Measurements from ENCODE around the gene SNX13. TPM values are rescaled to one million over a fixed set of nuclear protein-coding genes. Genes with fewer than 3 reads are reported as not detected.

The SNX13 gene
- total RNA-seq, 1 experiment from 2014 or later, result 59.7 TPM

DNA sequence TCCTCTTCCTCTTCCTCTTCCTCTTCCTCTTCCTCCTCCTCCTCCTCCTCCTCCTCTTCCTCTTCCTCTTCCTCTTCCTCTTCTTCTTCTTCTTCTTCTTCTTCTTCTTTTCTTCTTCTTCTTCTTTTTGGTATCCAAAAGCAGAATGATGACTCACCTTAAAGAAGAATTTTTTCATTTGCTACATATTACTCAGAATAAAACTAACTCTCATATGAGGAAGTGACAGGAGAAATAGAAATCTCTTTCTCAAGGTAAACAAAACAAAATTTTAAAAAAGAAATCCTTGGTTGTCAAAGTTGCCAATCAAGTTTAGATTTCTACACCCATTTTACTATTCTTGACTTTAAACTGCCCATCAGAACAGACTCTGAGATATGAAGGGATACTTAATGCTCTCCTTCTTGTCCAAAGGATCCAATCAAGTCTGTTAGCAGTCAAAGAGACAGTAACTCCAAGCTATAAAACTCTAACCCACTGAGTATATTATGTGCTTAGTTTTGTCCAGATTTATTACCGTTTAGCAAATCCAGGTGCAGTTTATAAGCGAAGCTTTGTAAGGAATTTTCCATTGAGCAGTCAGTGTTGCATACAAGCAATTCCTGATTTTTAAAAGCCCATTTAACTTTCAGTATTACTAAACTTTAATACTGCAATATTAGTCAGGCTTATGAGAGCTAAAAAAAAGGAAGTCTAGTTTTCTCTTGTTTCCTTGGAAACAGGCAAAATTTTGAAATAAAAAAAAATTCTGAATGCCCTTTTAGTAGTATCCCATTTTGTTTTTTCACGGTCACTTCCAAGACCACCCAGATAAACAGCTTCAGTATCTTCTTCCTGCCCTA, 43.1 kb upstream of the SNX13 start:
- H3K79me2 ChIP-seq (ENCODE audit: low read length), result no peaks in the 10 kb centered on the region
- no peaks in the 10 kb centered on the region for H3K27me3 ChIP-seq (ENCODE audit: low read length)
- no peak overlapping the region for H3K4me3 ChIP-seq (ENCODE audit: low read length)
- no peaks in the 10 kb centered on the region; the same call in 1 of the 2 replicates for H3K9me2 ChIP-seq (replicated peaks; ENCODE audit: insufficient read depth, low read length)
- no peaks in the 10 kb centered on the region for H4K20me1 ChIP-seq (ENCODE audit: insufficient read depth, low read depth, low read length)
- no peak overlapping the region for H3K9ac ChIP-seq (ENCODE audit: low read length)
- 0 out of 2 replicates have a peak overlapping the region, but pooled peaks have one; percentile 13 for H2AFZ ChIP-seq (ENCODE audit: low read length)
- H3K4me1 ChIP-seq (ENCODE audit: low read length), result peaks cover 13% of the 10 kb centered on the region
- no peak overlapping the region for H3K27ac ChIP-seq (ENCODE audit: low read length)
- H3K36me3 ChIP-seq (ENCODE audit: insufficient read depth, low read length), result no peaks in the 10 kb centered on the region
- DNase-seq, result no peak
- no peaks in the 10 kb centered on the region for H3K9me3 ChIP-seq (ENCODE audit: low read length)
- H3K4me2 ChIP-seq (ENCODE audit: low read depth, low read length, poor library complexity, severe bottlenecking), result peak overlapping the region; percentile 6

DNA sequence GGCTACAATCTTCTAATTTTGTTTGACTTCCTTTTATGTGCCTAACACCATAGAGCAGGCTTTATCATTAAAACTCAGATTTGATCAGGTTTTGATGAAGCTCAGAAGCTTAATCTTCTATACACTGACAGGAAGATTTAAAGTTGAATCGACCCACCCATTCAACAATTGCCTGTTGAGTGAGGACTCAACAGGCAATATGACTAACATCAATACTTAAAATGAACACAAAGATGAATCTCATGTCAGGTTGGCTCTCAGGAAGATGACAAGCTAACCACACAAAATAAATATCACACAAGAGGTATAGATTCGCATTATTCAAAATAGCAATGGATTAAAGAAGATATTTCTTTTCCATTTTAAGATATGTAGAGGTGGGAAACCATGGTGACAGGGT, 36.7 kb upstream of the SNX13 start:
- peaks cover 4% of the 10 kb centered on the region for H3K4me1 ChIP-seq (ENCODE audit: low read length)
- H3K4me2 ChIP-seq (ENCODE audit: low read depth, low read length, poor library complexity, severe bottlenecking), result no peak overlapping the region
- DNase-seq, result no peak
- H3K36me3 ChIP-seq (ENCODE audit: insufficient read depth, low read length), result no peaks in the 10 kb centered on the region
- no peaks in the 10 kb centered on the region for H3K27me3 ChIP-seq (ENCODE audit: low read length)
- H3K9ac ChIP-seq (ENCODE audit: low read length), result no peak overlapping the region
- no peak overlapping the region for H3K27ac ChIP-seq (ENCODE audit: low read length)
- H4K20me1 ChIP-seq (ENCODE audit: insufficient read depth, low read depth, low read length), result no peaks in the 10 kb centered on the region
- no peak overlapping the region for H3K4me3 ChIP-seq (ENCODE audit: low read length)
- no peaks in the 10 kb centered on the region for H3K9me3 ChIP-seq (ENCODE audit: low read length)
- H3K79me2 ChIP-seq (ENCODE audit: low read length), result no peaks in the 10 kb centered on the region
- H3K9me2 ChIP-seq (replicated peaks; ENCODE audit: insufficient read depth, low read length), result no peaks in the 10 kb centered on the region
- no peak overlapping the region for H2AFZ ChIP-seq (ENCODE audit: low read length)

DNA sequence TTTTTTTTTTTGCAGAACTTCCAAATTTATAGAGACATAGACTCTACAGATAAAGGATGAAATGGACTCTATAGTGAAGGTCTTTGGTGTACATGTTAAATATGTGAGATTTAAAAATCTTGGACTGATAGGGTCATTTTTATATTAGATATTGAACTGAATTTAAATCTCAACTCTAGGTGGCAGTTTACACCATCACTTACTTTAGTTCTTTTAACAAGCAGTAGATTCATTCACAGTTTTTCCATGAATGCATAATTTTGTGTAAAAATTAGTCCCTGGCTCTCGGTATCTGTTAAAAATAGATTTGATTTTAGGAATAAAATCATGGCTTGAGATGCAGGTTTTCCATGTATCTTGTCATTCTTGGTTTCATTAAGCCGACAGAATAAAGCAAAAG, 31.1 kb upstream of the SNX13 start:
- DNase-seq, result no peak
- peaks cover 4% of the 10 kb centered on the region for H3K4me1 ChIP-seq (ENCODE audit: low read length)

DNA sequence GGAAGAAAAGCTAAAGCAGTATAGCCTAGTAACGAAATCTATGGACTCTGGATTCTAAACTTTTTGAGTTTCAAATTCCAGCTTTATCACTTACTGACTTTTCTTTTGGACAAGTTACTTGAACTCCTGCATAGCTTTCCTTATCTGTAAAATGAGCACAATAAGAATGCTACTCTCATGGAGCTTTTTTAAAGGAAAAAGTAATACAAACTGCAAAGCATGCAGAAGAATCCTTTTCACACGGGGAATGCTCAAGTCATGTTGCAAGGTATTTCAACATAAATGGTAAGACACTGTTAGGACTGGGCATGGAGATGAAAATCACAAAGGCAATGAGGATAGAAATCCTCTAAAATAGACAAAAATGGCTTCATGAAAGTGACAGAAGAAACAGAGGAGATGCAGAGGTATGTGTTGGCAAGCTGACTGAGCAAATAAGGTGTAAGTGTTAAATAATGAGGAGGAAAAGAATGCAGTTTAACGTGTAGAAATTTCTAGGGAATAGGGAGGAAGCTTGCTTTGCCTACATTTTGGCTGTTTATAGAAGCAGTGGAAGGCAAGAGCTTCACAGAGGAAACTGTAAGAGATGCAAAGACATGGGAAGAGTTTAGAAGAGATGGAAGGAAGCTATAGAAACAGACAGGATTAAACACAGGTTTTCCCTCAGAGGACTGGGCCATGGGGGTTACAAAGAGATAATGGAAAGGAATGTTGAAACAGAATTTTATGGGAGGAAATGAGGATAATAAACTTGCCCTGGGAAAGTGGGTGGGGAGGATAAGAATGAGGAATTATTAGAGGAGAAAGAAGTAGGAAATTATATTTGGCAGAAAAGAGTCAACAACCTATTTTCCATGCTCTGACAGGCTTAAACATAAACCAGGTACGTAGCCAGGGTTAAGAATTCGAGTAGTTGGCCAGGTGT, 28.8 kb upstream of the SNX13 start:
- H3K4me1 ChIP-seq (ENCODE audit: low read length), result peaks cover 4% of the 10 kb centered on the region
- H3K27me3 ChIP-seq (ENCODE audit: low read length), result no peaks in the 10 kb centered on the region
- no peaks in the 10 kb centered on the region for H3K9me2 ChIP-seq (replicated peaks; ENCODE audit: insufficient read depth, low read length)
- no peaks in the 10 kb centered on the region for H3K9me3 ChIP-seq (ENCODE audit: low read length)
- H3K4me3 ChIP-seq (ENCODE audit: low read length), result no peak overlapping the region
- no peak overlapping the region for H3K9ac ChIP-seq (ENCODE audit: low read length)
- H3K36me3 ChIP-seq (ENCODE audit: insufficient read depth, low read length), result no peaks in the 10 kb centered on the region
- DNase-seq, result no peak
- 0 out of 2 replicates have a peak, but pooled peaks cover 4% of the 10 kb centered on the region for H4K20me1 ChIP-seq (ENCODE audit: insufficient read depth, low read depth, low read length)
- H3K4me2 ChIP-seq (ENCODE audit: low read depth, low read length, poor library complexity, severe bottlenecking), result no peak overlapping the region
- no peaks in the 10 kb centered on the region for H3K79me2 ChIP-seq (ENCODE audit: low read length)
- no peak overlapping the region for H3K27ac ChIP-seq (ENCODE audit: low read length)
- no peak overlapping the region for H2AFZ ChIP-seq (ENCODE audit: low read length)

More for the DNA sequence above, 31.1 kb upstream of the SNX13 start:
- no peaks in the 10 kb centered on the region for H3K79me2 ChIP-seq (ENCODE audit: low read length)
- H3K9ac ChIP-seq (ENCODE audit: low read length), result no peak overlapping the region
- H3K9me2 ChIP-seq (replicated peaks; ENCODE audit: insufficient read depth, low read length), result no peaks in the 10 kb centered on the region
- no peaks in the 10 kb centered on the region for H3K27me3 ChIP-seq (ENCODE audit: low read length)
- H4K20me1 ChIP-seq (ENCODE audit: insufficient read depth, low read depth, low read length), result no peaks in the 10 kb centered on the region
- no peaks in the 10 kb centered on the region for H3K9me3 ChIP-seq (ENCODE audit: low read length)
- H3K4me2 ChIP-seq (ENCODE audit: low read depth, low read length, poor library complexity, severe bottlenecking), result no peak overlapping the region
- no peak overlapping the region for H3K27ac ChIP-seq (ENCODE audit: low read length)
- H2AFZ ChIP-seq (ENCODE audit: low read length), result no peak overlapping the region
- no peaks in the 10 kb centered on the region for H3K36me3 ChIP-seq (ENCODE audit: insufficient read depth, low read length)
- H3K4me3 ChIP-seq (ENCODE audit: low read length), result no peak overlapping the region

DNA sequence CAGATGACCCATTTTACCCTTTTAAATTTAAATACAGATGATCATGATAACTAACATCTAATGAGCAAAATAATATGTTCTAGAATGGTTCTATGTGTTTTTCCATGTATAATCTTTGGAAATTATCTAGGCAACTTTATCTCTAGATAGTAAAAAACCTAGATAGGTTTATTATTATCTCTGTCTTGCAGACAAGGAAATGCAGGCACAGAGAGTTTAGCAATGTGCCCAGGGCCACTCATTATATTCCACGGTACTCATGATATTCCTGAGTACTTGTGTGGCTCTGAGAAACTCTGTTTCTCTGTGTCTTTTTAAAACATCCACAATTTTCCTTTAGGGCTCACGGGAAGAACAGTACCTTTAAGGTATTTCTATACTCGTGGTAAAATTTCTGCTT, 26.4 kb upstream of the SNX13 start:
- no peak for DNase-seq

DNA sequence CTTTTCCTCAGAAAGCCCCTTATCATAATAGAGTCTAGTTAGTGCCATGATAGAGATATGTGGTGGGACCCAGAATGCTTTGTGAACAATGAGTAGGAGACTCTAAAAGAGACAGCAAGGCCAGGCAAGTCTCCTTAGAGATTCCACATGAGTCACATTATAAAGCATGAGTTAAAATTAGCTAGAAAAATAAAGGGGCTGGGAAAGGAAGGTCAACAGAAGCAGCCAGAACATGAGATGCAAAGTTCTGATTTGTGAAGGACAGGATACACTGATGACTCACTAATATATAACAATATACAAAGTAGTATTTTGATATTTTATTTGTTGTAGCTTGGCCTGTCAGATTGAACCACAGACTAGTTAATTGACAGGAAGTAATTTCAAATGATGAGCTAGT, 25.3 kb upstream of the SNX13 start:
- H3K4me2 ChIP-seq (ENCODE audit: low read depth, low read length, poor library complexity, severe bottlenecking), result no peak overlapping the region
- no peak overlapping the region for H3K4me3 ChIP-seq (ENCODE audit: low read length)
- H3K9ac ChIP-seq (ENCODE audit: low read length), result no peak overlapping the region
- no peaks in the 10 kb centered on the region for H3K27me3 ChIP-seq (ENCODE audit: low read length)
- no peaks in the 10 kb centered on the region for H3K9me3 ChIP-seq (ENCODE audit: low read length)
- H3K27ac ChIP-seq (ENCODE audit: low read length), result no peak overlapping the region
- 0 out of 2 replicates have a peak, but pooled peaks cover 4% of the 10 kb centered on the region for H4K20me1 ChIP-seq (ENCODE audit: insufficient read depth, low read depth, low read length)
- no peak for DNase-seq
- no peaks in the 10 kb centered on the region for H3K9me2 ChIP-seq (replicated peaks; ENCODE audit: insufficient read depth, low read length)
- no peaks in the 10 kb centered on the region for H3K79me2 ChIP-seq (ENCODE audit: low read length)
- no peaks in the 10 kb centered on the region for H3K4me1 ChIP-seq (ENCODE audit: low read length)
- H3K36me3 ChIP-seq (ENCODE audit: insufficient read depth, low read length), result no peaks in the 10 kb centered on the region
- no peak overlapping the region for H2AFZ ChIP-seq (ENCODE audit: low read length)

More for the DNA sequence above, 26.4 kb upstream of the SNX13 start:
- H3K9me2 ChIP-seq (replicated peaks; ENCODE audit: insufficient read depth, low read length), result no peaks in the 10 kb centered on the region
- 0 out of 2 replicates have a peak, but pooled peaks cover 4% of the 10 kb centered on the region for H4K20me1 ChIP-seq (ENCODE audit: insufficient read depth, low read depth, low read length)
- H3K9me3 ChIP-seq (ENCODE audit: low read length), result no peaks in the 10 kb centered on the region
- no peaks in the 10 kb centered on the region for H3K36me3 ChIP-seq (ENCODE audit: insufficient read depth, low read length)
- H2AFZ ChIP-seq (ENCODE audit: low read length), result no peak overlapping the region
- no peaks in the 10 kb centered on the region for H3K27me3 ChIP-seq (ENCODE audit: low read length)
- no peaks in the 10 kb centered on the region for H3K4me1 ChIP-seq (ENCODE audit: low read length)
- H3K4me2 ChIP-seq (ENCODE audit: low read depth, low read length, poor library complexity, severe bottlenecking), result no peak overlapping the region
- H3K79me2 ChIP-seq (ENCODE audit: low read length), result no peaks in the 10 kb centered on the region
- no peak overlapping the region for H3K27ac ChIP-seq (ENCODE audit: low read length)
- no peak overlapping the region for H3K4me3 ChIP-seq (ENCODE audit: low read length)
- H3K9ac ChIP-seq (ENCODE audit: low read length), result no peak overlapping the region

DNA sequence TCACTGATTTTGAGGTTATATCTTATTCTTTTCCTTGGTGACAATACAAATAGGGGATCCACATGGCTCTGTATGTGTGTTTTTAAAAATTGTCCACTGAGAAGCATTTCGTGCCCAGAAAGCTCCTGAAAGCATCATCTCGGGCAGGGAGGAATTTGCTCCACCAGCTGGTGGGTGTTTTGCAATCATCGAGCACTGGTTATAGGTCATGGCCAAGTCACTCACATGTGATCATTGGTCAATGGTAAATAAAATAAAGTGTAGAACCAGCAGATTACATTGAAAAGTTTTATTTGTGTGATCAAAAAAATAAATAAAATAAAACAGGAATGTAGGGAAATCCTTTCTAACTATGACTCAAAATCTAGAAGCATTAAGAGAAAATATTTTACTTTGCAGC, 23.0 kb upstream of the SNX13 start:
- Histone ChIP-seq H3K4me2 (ENCODE audit: low read depth, low read length, poor library complexity, severe bottlenecking) (no peak overlapping the region), H3K9me2 (replicated peaks; ENCODE audit: insufficient read depth, low read length) (no peaks in the 10 kb centered on the region), H3K9ac (ENCODE audit: low read length) (no peak overlapping the region), H4K20me1 (ENCODE audit: insufficient read depth, low read depth, low read length) (0 out of 2 replicates have a peak, but pooled peaks cover 4% of the 10 kb centered on the region), H3K36me3 (ENCODE audit: insufficient read depth, low read length) (no peaks in the 10 kb centered on the region), H2AFZ (ENCODE audit: low read length) (no peak overlapping the region), H3K4me3 (ENCODE audit: low read length) (no peak overlapping the region), H3K4me1 (ENCODE audit: low read length) (no peaks in the 10 kb centered on the region), H3K9me3 (ENCODE audit: low read length) (no peaks in the 10 kb centered on the region), H3K79me2 (ENCODE audit: low read length) (no peaks in the 10 kb centered on the region), H3K27me3 (ENCODE audit: low read length) (no peaks in the 10 kb centered on the region), H3K27ac (ENCODE audit: low read length) (no peak overlapping the region)
- no peak for DNase-seq

DNA sequence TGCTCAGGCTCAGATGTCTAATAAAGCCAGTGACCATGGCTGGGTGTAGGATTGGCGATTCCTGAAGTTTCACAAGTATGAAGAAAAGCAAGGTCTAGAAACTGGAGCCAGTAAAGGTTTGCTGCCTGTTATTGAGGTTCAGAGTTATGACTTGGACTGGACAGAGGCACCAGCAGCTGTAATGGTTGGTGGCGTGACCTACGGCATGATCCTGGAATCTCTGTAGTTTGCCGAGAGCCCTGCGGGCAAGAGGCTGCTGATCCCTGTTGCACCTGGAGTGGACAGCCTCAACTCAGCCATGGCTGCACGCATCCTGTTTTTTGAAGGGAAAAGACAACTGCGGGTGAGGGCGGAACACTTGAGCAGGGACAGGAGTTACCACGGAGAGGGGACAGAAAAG, 22.4 kb upstream of the SNX13 start:
- DNase-seq, result no peak
- no peaks in the 10 kb centered on the region for H3K27me3 ChIP-seq (ENCODE audit: low read length)
- no peak overlapping the region for H2AFZ ChIP-seq (ENCODE audit: low read length)
- no peaks in the 10 kb centered on the region for H3K9me3 ChIP-seq (ENCODE audit: low read length)
- no peaks in the 10 kb centered on the region for H3K79me2 ChIP-seq (ENCODE audit: low read length)
- no peak overlapping the region for H3K4me2 ChIP-seq (ENCODE audit: low read depth, low read length, poor library complexity, severe bottlenecking)
- no peak overlapping the region for H3K27ac ChIP-seq (ENCODE audit: low read length)
- no peak overlapping the region for H3K4me3 ChIP-seq (ENCODE audit: low read length)
- 0 out of 2 replicates have a peak, but pooled peaks cover 4% of the 10 kb centered on the region for H4K20me1 ChIP-seq (ENCODE audit: insufficient read depth, low read depth, low read length)
- H3K36me3 ChIP-seq (ENCODE audit: insufficient read depth, low read length), result no peaks in the 10 kb centered on the region
- H3K9ac ChIP-seq (ENCODE audit: low read length), result no peak overlapping the region
- H3K9me2 ChIP-seq (replicated peaks; ENCODE audit: insufficient read depth, low read length), result no peaks in the 10 kb centered on the region
- H3K4me1 ChIP-seq (ENCODE audit: low read length), result no peaks in the 10 kb centered on the region
